Testis (tissue), 3 donors: ENCODE measurements around the gene COX19. TPM values are rescaled to one million over a fixed set of nuclear protein-coding genes. Genes with fewer than 3 reads are reported as not detected.
"Not testable (repeated sequence)": the region's sequence is repeated elsewhere in the genome, so short reads cannot be mapped to it uniquely, and the experiment has no call there.

ENCODE experiments used
- DNase-seq: peaks from one replicate; pipeline ENCODE4 v3.0.0-alpha.2; 2019
- H3K27ac ChIP-seq, 2 donors: fragments of 200-600 bp; sonication (generic); one replicate each; pipeline ENCODE4 v1.5.1; 2019
- H3K27me3 ChIP-seq: fragments of 200-600 bp; sonication (generic); one replicate; pipeline ENCODE4 v1.5.1; 2019
- H3K36me3 ChIP-seq: fragments of 200-600 bp; sonication (generic); one replicate; pipeline ENCODE4 v1.5.1; 2017; ENCODE audit warnings: low read depth; ENCODE audit errors: missing control alignments
- H3K4me1 ChIP-seq: fragments of 200-600 bp; sonication (generic); one replicate; pipeline ENCODE4 v1.5.1; 2019
- H3K4me3 ChIP-seq, 2 donors: fragments of 200-600 bp; sonication (generic); one replicate each; pipeline ENCODE4 v1.5.1; 2017 to 2019
- H3K9me3 ChIP-seq: fragments of 200-600 bp; sonication (generic); one replicate; pipeline ENCODE4 v1.5.1; 2017
- CTCF ChIP-seq, 3 experiments: fragments of 450-650 bp in 2 of 3; fragments of 200-600 bp in 1 of 3; sonication (generic) in 1 of 3; IDR thresholded peaks; one replicate each; pipeline ENCODE4 v1.5.1; 2016 to 2019; ENCODE audit warnings: antibody characterized with exemption in 3 of 3, mild to moderate bottlenecking in 2 of 3, moderate library complexity in 1 of 3
- POLR2A ChIP-seq: fragments of 450-650 bp; IDR thresholded peaks from one replicate; pipeline ENCODE4 v1.6.1; 2017; ENCODE audit warnings: antibody characterized with exemption, mild to moderate bottlenecking, moderate library complexity
- WGBS, 2 donors: methylation state at CpG; one replicate each; pipeline ENCODE4 v1.1.5; 2018; 5-methylcytosine and 5-hydroxymethylcytosine counted together
- intact Hi-C: fragments of 100-400 bp; cut with DNase I; formaldehyde crosslinking; loops from one replicate; pipeline ENCODE4 v1.15.1; 2023; ENCODE audit warnings: low total_unique reads
- polyA plus RNA-seq: library from polyadenylated mRNA; stranded (reverse); fragments of 350-450 nt; fragmentation: Illumina TruSeq; extraction: RNeasy Lipid Tissue Mini Kit (QIAGEN cat#74804); gene quantifications from one replicate; pipeline ENCODE4 v1.2.3, GENCODE V29; 2014; ENCODE audit warnings: low read depth, low replicate concordance; ENCODE audit not compliant: insufficient read depth
- total RNA-seq, 2 donors: library from RNA; depleted of rRNA; stranded (reverse); fragments of >200 nt; gene quantifications; one replicate each; pipeline ENCODE4 v1.2.3, GENCODE V29; 2016

The COX19 gene
- total and polyA plus RNA-seq, 3 donors from 2014 or later: 8.8 to 23.5 (median 21.6) TPM

- TF ChIP-seq CTCF (IDR thresholded peaks at IDR 0.05) (no peak), POLR2A (no peak)
- H3K27ac ChIP-seq: no peak overlapping the region
- no peaks in the 10 kb centered on the region for H3K9me3 ChIP-seq
- intact Hi-C loops: no loop called here
- no peaks in the 10 kb centered on the region for H3K36me3 ChIP-seq
- DNase-seq: no peak
- peaks cover 28% of the 10 kb centered on the region for H3K4me1 ChIP-seq
- WGBS, 2 donors: 74 to 76% methylated on average over 19 to 31 of the region's 31 CpGs
- H3K4me3 ChIP-seq: no peak overlapping the region
- no peaks in the 10 kb centered on the region for H3K27me3 ChIP-seq
Observed at GRCh38 chr7:960269-960871, 15.0 kb downstream of the COX19 start.

DNA sequence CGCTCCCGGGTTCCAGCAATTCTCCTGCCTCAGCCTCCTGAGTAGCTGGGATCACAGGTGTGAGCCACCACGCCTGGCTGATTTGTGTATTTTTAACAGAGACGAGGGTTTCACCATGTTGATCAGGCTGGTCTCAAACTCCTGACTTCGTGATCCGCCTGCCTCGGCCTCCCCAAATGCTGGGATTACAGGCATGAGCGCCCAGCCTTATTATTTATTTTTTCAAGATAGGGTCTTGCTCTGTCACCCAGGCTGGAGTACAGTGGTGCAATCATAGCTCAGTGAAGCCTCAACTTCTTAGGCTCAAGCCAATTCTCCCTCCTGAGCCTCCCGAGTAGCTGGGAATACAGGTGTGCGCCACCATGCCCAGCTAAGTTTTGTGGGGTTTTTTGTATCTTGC is 15.6 kb downstream of the COX19 start:
- intact Hi-C loops, H3K9me3 ChIP-seq, H3K27ac ChIP-seq, H3K4me3 ChIP-seq, DNase-seq, H3K36me3 ChIP-seq, H3K27me3 ChIP-seq: not testable (repeated sequence)
- WGBS, 2 donors: 90 to 96% methylated on average over 10 of the region's 10 CpGs
- peaks cover 22% of the 10 kb centered on the region for H3K4me1 ChIP-seq

GRCh38 chr7:959271-959670 is 16.1 kb downstream of the COX19 start:
- DNase-seq: no peak
- no peak overlapping the region for H3K27ac ChIP-seq
- peaks cover 17% of the 10 kb centered on the region for H3K4me1 ChIP-seq
- H3K36me3 ChIP-seq: no peaks in the 10 kb centered on the region
- intact Hi-C loops: no loop called here
- no peak for TF ChIP-seq CTCF (IDR thresholded peaks at IDR 0.05)
- TF ChIP-seq POLR2A: no peak
- 87 to 91% methylated on average over 20 of the region's 20 CpGs for WGBS, 2 donors
- no peaks in the 10 kb centered on the region for H3K27me3 ChIP-seq
- H3K4me3 ChIP-seq: no peak overlapping the region
- no peaks in the 10 kb centered on the region for H3K9me3 ChIP-seq

DNA sequence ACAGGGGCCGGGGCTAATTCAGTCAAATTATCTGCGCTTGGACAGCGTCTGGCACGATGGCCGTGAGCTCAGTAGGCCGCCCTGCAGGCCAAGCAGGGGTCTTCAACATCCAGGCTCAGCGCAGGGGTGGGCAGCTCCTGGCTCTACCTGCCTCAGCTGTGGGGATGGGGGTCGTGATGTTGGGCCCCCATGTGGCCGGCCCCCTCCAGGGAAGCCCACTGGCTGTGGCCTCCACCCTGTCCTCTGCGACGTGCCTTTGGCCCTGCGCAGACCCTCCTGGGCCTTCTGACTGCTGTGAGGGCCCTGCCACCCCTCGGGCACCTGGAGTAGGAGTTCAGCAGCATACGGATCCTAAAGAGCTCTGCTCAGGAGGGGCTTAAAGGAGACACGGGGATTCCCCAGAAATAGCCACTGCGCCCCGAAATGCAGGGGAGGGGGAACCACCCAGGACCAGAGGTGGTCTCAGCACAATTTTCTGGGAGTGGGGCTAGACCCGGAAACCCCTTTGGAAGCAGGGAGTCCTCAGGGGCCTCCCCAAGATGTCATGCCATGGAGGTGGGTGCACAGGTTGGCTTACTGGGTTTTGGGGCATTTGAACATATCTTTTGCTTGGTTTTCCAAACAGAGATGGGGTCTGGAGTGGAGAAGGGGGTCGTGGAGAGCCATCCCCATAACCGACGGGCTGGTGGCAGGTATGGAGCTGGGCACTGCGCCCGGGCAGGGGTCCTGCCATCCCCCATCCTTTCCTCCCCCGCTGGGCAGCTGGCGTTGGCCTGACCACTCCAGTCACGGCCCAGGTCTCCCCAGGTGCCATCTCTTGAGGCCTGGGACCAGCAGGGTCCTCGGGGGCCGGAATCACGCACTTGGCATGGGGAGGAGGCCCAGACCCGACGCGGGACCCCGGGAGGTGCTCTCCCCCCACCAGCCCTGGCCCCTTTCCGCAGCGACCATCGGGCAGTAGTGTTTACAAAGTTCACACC is 16.8 kb downstream of the COX19 start:
- no peaks in the 10 kb centered on the region for H3K36me3 ChIP-seq
- no peak overlapping the region for H3K4me3 ChIP-seq
- no peak for DNase-seq
- intact Hi-C loops: no loop called here
- 79 to 85% methylated on average over 18 to 36 of the region's 36 CpGs for WGBS, 2 donors
- peaks cover 11% of the 10 kb centered on the region for H3K4me1 ChIP-seq
- H3K27ac ChIP-seq: no peak overlapping the region
- TF ChIP-seq CTCF (IDR thresholded peaks at IDR 0.05): no peak
- TF ChIP-seq POLR2A: no peak
- H3K27me3 ChIP-seq: no peaks in the 10 kb centered on the region
- no peaks in the 10 kb centered on the region for H3K9me3 ChIP-seq

- no peak for TF ChIP-seq CTCF (IDR thresholded peaks at IDR 0.05)
- no peak for TF ChIP-seq POLR2A
- Histone ChIP-seq H3K27ac (no peak overlapping the region), H3K4me3 (no peak overlapping the region), H3K4me1 (peaks cover 11% of the 10 kb centered on the region), H3K27me3 (no peaks in the 10 kb centered on the region), H3K9me3 (no peaks in the 10 kb centered on the region), H3K36me3 (no peaks in the 10 kb centered on the region)
- DNase-seq: no peak
- intact Hi-C loops: no loop called here
- 77 to 82% methylated on average over 16 to 32 of the region's 32 CpGs for WGBS, 2 donors
Observed at GRCh38 chr7:957418-958220, 17.7 kb downstream of the COX19 start.
